HepG2 (cell line): ENCODE results near the gene KRTAP3-2. TPM values are rescaled to one million over a fixed set of nuclear protein-coding genes. Genes with fewer than 3 reads are reported as not detected.
"Not testable (repeated sequence)": the region's sequence is repeated elsewhere in the genome, so short reads cannot be mapped to it uniquely, and the experiment has no call there.

Experiments
- ATAC-seq: fragments of 200-7000 bp; cut with Tn5 transposase; 3 replicates; pipeline ENCODE4 v1.9.1; 2020; ENCODE audit warnings: mild to moderate bottlenecking, moderate library complexity
- Bru-seq: library from RNA; stranded (reverse); fragments of 400-500 nt; gene quantifications from one replicate; lab custom pipeline; 2021; lab: Mats Ljungman, UMichigan
- BruChase-seq, 2 experiments: library from RNA; stranded (reverse); fragments of 400-500 nt; gene quantifications; one replicate each; lab custom pipeline; 2021; lab: Mats Ljungman, UMichigan
- BruUV-seq: library from RNA; stranded (reverse); fragments of 400-500 nt; replicated peaks from 2 replicates; lab custom pipeline; 2021; lab: Mats Ljungman, UMichigan
- CTCF ChIA-PET: fragments of 300-600 bp; formaldehyde crosslinking; extraction: SDS; loops from one replicate; lab custom pipeline; 2021; ENCODE audit warnings: low total read pairs, inconsistent platforms, low intra/inter-chr PET ratio; lab: Yijun Ruan, JAX
- POLR2A ChIA-PET: fragments of 350-600 bp; sonication (Branson Sonifier 250); formaldehyde crosslinking; loops from one replicate; lab custom pipeline; 2020; ENCODE audit warnings: antibody characterized with exemption, inconsistent platforms; lab: Yijun Ruan, JAX
- DNase-seq: peaks from one replicate; pipeline ENCODE4 v3.0.0-alpha.2; 2015; ENCODE audit warnings: low spot score
- FAIRE-seq: peaks from 3 replicates; lab custom pipeline; 2011; peaks lifted over from hg19 to GRCh38; lab: Jason Lieb, UNC
- H2AFZ ChIP-seq: one replicate; pipeline ENCODE4 v1.6.1; 2011; ENCODE audit warnings: low read length, inconsistent platforms
- H3K27ac ChIP-seq: fragments of 300-600 bp; 3 replicates; pipeline ENCODE4 v1.8.0; 2011; ENCODE audit warnings: mixed run types, mild to moderate bottlenecking, mixed read lengths, low read length, inconsistent platforms; ENCODE audit not compliant: insufficient read depth; ENCODE audit errors: extremely low read length
- H3K27me3 ChIP-seq, 2 experiments: fragments of 200-600 bp in 1 of 2; 2 replicates in 1 of 2; 3 replicates in 1 of 2; pipeline versions ENCODE4 v1.6.0 to v1.8.0; 2011; ENCODE audit warnings: low read length in 2 of 2, mild to moderate bottlenecking in 2 of 2, moderate library complexity in 2 of 2, inconsistent platforms in 1 of 2; ENCODE audit not compliant: insufficient read depth in 2 of 2, control insufficient read depth in 1 of 2
- H3K36me3 ChIP-seq, 2 experiments: fragments of 200-600 bp in 1 of 2; replicated peaks in 1 of 2; 2 replicates in 1 of 2; 3 replicates in 1 of 2; pipeline versions ENCODE4 v1.5.1 to v1.8.0; 2011; ENCODE audit warnings: low read length in 2 of 2, inconsistent platforms in 1 of 2; ENCODE audit not compliant: insufficient read depth in 2 of 2, control insufficient read depth in 1 of 2
- H3K4me1 ChIP-seq: 2 replicates; pipeline ENCODE4 v1.5.1; 2012; ENCODE audit warnings: low read length, inconsistent platforms; ENCODE audit not compliant: insufficient read depth
- H3K4me2 ChIP-seq: 2 replicates; pipeline ENCODE4 v1.6.0; 2011; ENCODE audit warnings: low read depth, low read length, inconsistent platforms
- H3K4me3 ChIP-seq, 3 experiments: fragments of 200-600 bp in 1 of 3; sonication (generic), shearing (Covaris generic) in 1 of 3; replicated peaks in 1 of 3; 2 replicates each; pipeline ENCODE4 v1.5.1; 2011 to 2016; ENCODE audit warnings: low read length in 3 of 3, inconsistent platforms in 2 of 3, low read depth in 2 of 3, mild to moderate bottlenecking in 2 of 3, control low read depth in 1 of 3, mixed read lengths in 1 of 3; ENCODE audit not compliant: insufficient read depth in 1 of 3
- H3K79me2 ChIP-seq: one replicate; pipeline ENCODE4 v1.6.1; 2011; ENCODE audit warnings: low read length, inconsistent platforms; ENCODE audit not compliant: insufficient read depth
- H3K9ac ChIP-seq: 2 replicates; pipeline ENCODE4 v1.6.0; 2011; ENCODE audit warnings: mild to moderate bottlenecking, low read depth, low read length, inconsistent platforms; ENCODE audit not compliant: insufficient read depth
- H3K9me3 ChIP-seq: 2 replicates; pipeline ENCODE4 v1.5.1; 2012; ENCODE audit warnings: mild to moderate bottlenecking, low read length
- H4K20me1 ChIP-seq: 2 replicates; pipeline ENCODE4 v1.6.0; 2011; ENCODE audit warnings: inconsistent platforms, mild to moderate bottlenecking, low read length, moderate library complexity; ENCODE audit not compliant: insufficient read depth
- EP300 ChIP-seq, 3 experiments: sonication (generic) in 1 of 3; formaldehyde crosslinking in 1 of 3; IDR thresholded peaks; 2 replicates each; pipeline versions ENCODE4 v1.5.1 to v1.6.1; 2011 to 2020; ENCODE audit warnings: low read depth in 2 of 3, low read length in 2 of 3, borderline replicate concordance in 1 of 3, improper control_type of control experiment in 1 of 3, mild to moderate bottlenecking in 1 of 3, missing genetic modification reagents in 1 of 3, moderate library complexity in 1 of 3
- POLR2AphosphoS2 ChIP-seq: IDR thresholded peaks from 2 replicates; pipeline ENCODE4 v1.6.1; 2011; ENCODE audit warnings: low read depth, low read length, improper control_type of control experiment
- ZBTB33 ChIP-seq: sonication (generic); formaldehyde crosslinking; IDR thresholded peaks from 2 replicates; pipeline ENCODE4 v1.4.0; 2020; ENCODE audit warnings: missing genetic modification reagents
- WGBS: methylation state at CpG from one replicate; pipeline ENCODE4 v1.1.6; 2017; ENCODE audit warnings: low lambda C conversion rate; 5-methylcytosine and 5-hydroxymethylcytosine counted together
- in situ Hi-C: cut with HindIII; loops from 2 replicates; pipeline ENCODE4 v1.10.0; 2017; ENCODE audit warnings: low pct_unique_long_range_greater_than_20kb; ENCODE audit not compliant: extremely low pct_ligation_motif_present
- intact Hi-C: fragments of 100-400 bp; cut with micrococcal nuclease; formaldehyde crosslinking; loops from one replicate; pipeline ENCODE4 v1.10.0; 2022; ENCODE audit not compliant: unreplicated experiment
- long read RNA-seq, 2 experiments: library from RNA in 1 of 2; library from polyadenylated mRNA in 1 of 2; stranded (forward) in 1 of 2; unstranded in 1 of 2; transcript quantifications; one replicate each; pipeline ENCODE4 v2.0.0, GENCODE V29; 2019 to 2022
- polyA minus RNA-seq, 3 experiments: library from RNA; depleted of rRNA, polyadenylated mRNA; stranded (reverse); fragments of >200 nt; gene quantifications; 2 replicates each; pipeline ENCODE4 v1.2.3, GENCODE V29; 2011; ENCODE audit warnings: low replicate concordance in 1 of 3
- polyA plus RNA-seq, 8 experiments: library from polyadenylated mRNA; depleted of rRNA in 3 of 8; stranded (reverse) in 7 of 8; unstranded in 1 of 8; fragments of >200 nt; fragmentation: Illumina TruSeq in 4 of 8; extraction: Trizol in 4 of 8; gene quantifications; 2 replicates each; pipeline versions ENCODE4 v1.2.1 to v1.2.3, GENCODE V29; 2011 to 2016; ENCODE audit warnings: low read depth in 4 of 8, missing spikeins in 1 of 8, mixed read lengths in 1 of 8; ENCODE audit not compliant: insufficient read depth in 1 of 8
- total RNA-seq, 5 experiments: library from RNA; depleted of rRNA; stranded (reverse); fragments of >200 nt; fragmentation: Illumina TruSeq; extraction: Trizol; gene quantifications; 2 replicates each; pipeline ENCODE4 v1.2.3, GENCODE V29; 2016; ENCODE audit warnings: low read depth in 1 of 5

The KRTAP3-2 gene
- total RNA-seq (2016; rRNA removed; fragmentation: Illumina TruSeq; extraction: Trizol) (not detected in 2 replicates), polyA plus RNA-seq (2011; rRNA removed) (not detected in 2 replicates), polyA minus RNA-seq (2011; rRNA and poly(A)+ RNA removed; ENCODE audit: low replicate concordance) (not detected in 2 replicates), Bru-seq, nascent RNA (not detected), BruChase-seq, experiment 1, labeled RNA remaining after a 6-hour chase (not detected), BruChase-seq, experiment 2, labeled RNA remaining after a 2-hour chase (not detected)
- total RNA-seq (2016; cell fraction: cytosol; rRNA removed; fragmentation: Illumina TruSeq; extraction: Trizol; ENCODE audit: low read depth), result not detected in 2 replicates
- not detected in 2 replicates for total RNA-seq (2016; cell fraction: insoluble cytoplasmic fraction; rRNA removed; fragmentation: Illumina TruSeq; extraction: Trizol)
- not detected in 2 replicates for total RNA-seq (2016; cell fraction: membrane; rRNA removed; fragmentation: Illumina TruSeq; extraction: Trizol)
- total RNA-seq (2016; cell fraction: nucleus; rRNA removed; fragmentation: Illumina TruSeq; extraction: Trizol), result not detected in 2 replicates
- polyA plus RNA-seq (2011; cell fraction: cytosol; rRNA removed), result not detected in 2 replicates
- polyA plus RNA-seq (2011; cell fraction: nucleus; rRNA removed), result 0.29 TPM in 1 of 2 replicates, not detected in the other
- polyA plus RNA-seq (2012), result not detected in 2 replicates
- not detected in 2 replicates for polyA plus RNA-seq (2016; cell fraction: cytosol; fragmentation: Illumina TruSeq; extraction: Trizol; ENCODE audit: low read depth)
- polyA plus RNA-seq (2016; cell fraction: insoluble cytoplasmic fraction; fragmentation: Illumina TruSeq; extraction: Trizol; ENCODE audit: low read depth), result not detected in 2 replicates
- polyA plus RNA-seq (2016; cell fraction: membrane; fragmentation: Illumina TruSeq; extraction: Trizol; ENCODE audit: low read depth), result not detected in 2 replicates
- polyA plus RNA-seq (2016; cell fraction: nucleus; fragmentation: Illumina TruSeq; extraction: Trizol; ENCODE audit: insufficient read depth, low read depth), result not detected in 2 replicates
- not detected in 2 replicates for polyA minus RNA-seq (2011; cell fraction: cytosol; rRNA and poly(A)+ RNA removed)
- polyA minus RNA-seq (2011; cell fraction: nucleus; rRNA and poly(A)+ RNA removed), result not detected in 2 replicates
- long read RNA-seq, experiment 1, result 0 reads
- long read RNA-seq, experiment 2, result 0 reads

DNA sequence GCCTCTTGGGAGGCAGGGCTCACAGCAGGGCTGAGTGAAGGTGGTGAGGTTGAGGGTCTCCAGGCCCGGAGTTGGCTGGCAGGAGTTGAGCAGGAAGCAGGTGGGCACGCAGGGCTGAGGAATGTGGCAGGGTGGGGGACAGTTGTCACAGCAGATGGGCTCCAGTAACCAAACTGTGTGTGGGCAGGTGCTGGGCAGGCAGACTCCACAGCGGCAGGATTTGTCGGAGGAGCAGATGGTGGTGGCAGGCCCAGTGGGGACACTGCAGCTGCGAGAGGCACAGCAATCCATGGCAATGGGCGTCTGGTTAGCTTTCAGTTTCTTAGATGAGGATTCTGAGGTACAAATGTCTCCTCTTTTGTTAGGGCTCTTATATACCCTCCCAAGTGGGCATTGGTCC is at the start of gene KRTAP3-2:
Gene KRTAP3-2, minus strand, starts transcription at position 344 of the 400 bp plus-strand sequence. Its CDS starts 53 bp downstream, at position 291.
- FAIRE-seq, CTCF ChIA-PET, BruUV-seq, POLR2A ChIA-PET, in situ Hi-C loops, H4K20me1 ChIP-seq, H3K4me3 ChIP-seq, ATAC-seq, H3K36me3 ChIP-seq, H2AFZ ChIP-seq, H3K9ac ChIP-seq, H3K27ac ChIP-seq, H3K9me3 ChIP-seq, DNase-seq, H3K27me3 ChIP-seq, H3K79me2 ChIP-seq, H3K4me2 ChIP-seq, intact Hi-C loops: not testable (repeated sequence)
- WGBS, result 87% methylated on average over 6 of the region's 6 CpGs
- H3K4me1 ChIP-seq, result peaks cover 35% of the 10 kb centered on the region

- FAIRE-seq, result no peak
- POLR2A ChIA-PET, result no interaction called here
- Histone ChIP-seq H4K20me1 (no peaks in the 10 kb centered on the region), H3K27me3 (no peaks in the 10 kb centered on the region)
- ATAC-seq, result no peak; the same call in 2 of the 3 replicates
- TF ChIP-seq ZBTB33 (CRISPR knock-in tag) (no peak), POLR2AphosphoS2 (no peak), EP300 (IDR thresholded peaks at IDR 0.05; ENCODE audit: low read depth in 2 of 2, low read length in 2 of 2) (peak in 1 of 2 experiments; percentile 9; a peak in 1 of 4 replicates), EP300 (CRISPR knock-in tag; IDR thresholded peaks at IDR 0.05; ENCODE audit: borderline replicate concordance) (no peak)
- TF ChIP-seq, all 625 proteins: peak for 1
- no peak overlapping the region for H3K4me3 ChIP-seq
- peak; percentile 63 for DNase-seq
- in situ Hi-C loops, result no loop called here
- H3K4me2 ChIP-seq, result peak overlapping the region; percentile 41; the same call in 1 of the 2 replicates
- CTCF ChIA-PET, result no interaction called here
- H3K27ac ChIP-seq, result peak overlapping the region; percentile 19
- intact Hi-C loops, result loop anchor here (10.0 kb wide), 1 partner anchor 144 kb away; no protein-coding TSS in a partner anchor
- no peak overlapping the region for H3K9ac ChIP-seq
- H2AFZ ChIP-seq, result no peak overlapping the region
- BruUV-seq, result no TSS peak
- H3K9me3 ChIP-seq, result no peaks in the 10 kb centered on the region
- H3K79me2 ChIP-seq, result no peaks in the 10 kb centered on the region
- peaks cover 17% of the 10 kb centered on the region for H3K4me1 ChIP-seq
- H3K36me3 ChIP-seq, result no peaks in the 10 kb centered on the region
- 10% methylated on average over 2 of the region's 2 CpGs for WGBS
Measured at GRCh38 chr17:41049110-41049509, 49.4 kb upstream of the KRTAP3-2 start.
